Caco-2 (cell line): ENCODE results near the gene GP9. TPM values are rescaled to one million over a fixed set of nuclear protein-coding genes. Genes with fewer than 3 reads are reported as not detected.
A peak's percentile ranks its signal among the peaks of the same experiment; 100 is the strongest.

Source experiments
- BruUV-seq: library from RNA; stranded (reverse); fragments of 400-500 nt; replicated peaks from 2 replicates; lab custom pipeline; 2021; lab: Mats Ljungman, UMichigan
- CTCF ChIA-PET: fragments of 300-600 bp; sonication (Branson Sonifier 250); formaldehyde crosslinking; loops from one replicate; lab custom pipeline; 2022; ENCODE audit warnings: antibody characterized with exemption; lab: Charles Lee
- POLR2A ChIA-PET: fragments of 300-600 bp; sonication (Branson Sonifier 250); formaldehyde crosslinking; loops from one replicate; lab custom pipeline; 2022; ENCODE audit warnings: antibody characterized with exemption; lab: Charles Lee
- DNase-seq, 2 experiments: peaks; one replicate each; pipeline versions ENCODE4 v3.0.0 to v3.0.0-alpha.2; 2020 to 2022
- H3K27me3 ChIP-seq: replicated peaks from 2 replicates; pipeline ENCODE4 v1.6.0; 2011; ENCODE audit warnings: low read length; ENCODE audit not compliant: control insufficient read depth, insufficient read depth
- H3K36me3 ChIP-seq: 2 replicates; pipeline ENCODE4 v1.5.1; 2011; ENCODE audit warnings: low read length; ENCODE audit not compliant: control insufficient read depth, insufficient read depth
- H3K4me1 ChIP-seq: fragments of 250-450 bp; sonication (Bioruptor Pico); 2 replicates; pipeline ENCODE4 v1.5.1; 2020; ENCODE audit warnings: mild to moderate bottlenecking
- H3K4me3 ChIP-seq: 2 replicates; pipeline ENCODE4 v1.5.1; 2011; ENCODE audit warnings: low read depth, mild to moderate bottlenecking, control low read depth, low read length
- H3K9me3 ChIP-seq: fragments of 250-450 bp; sonication (Bioruptor Pico); 2 replicates; pipeline ENCODE4 v1.5.1; 2020; ENCODE audit warnings: mild to moderate bottlenecking, moderate library complexity
- H3K27ac Mint-ChIP-seq: one replicate; pipeline ENCODE4 v1.8.0; 2022; ENCODE audit warnings: mixed read lengths; ENCODE audit not compliant: unreplicated experiment
- H3K27me3 Mint-ChIP-seq: one replicate; pipeline ENCODE4 v1.8.0; 2022; ENCODE audit warnings: mixed read lengths; ENCODE audit not compliant: insufficient read depth, unreplicated experiment
- H3K36me3 Mint-ChIP-seq: one replicate; pipeline ENCODE4 v1.8.0; 2022; ENCODE audit warnings: mild to moderate bottlenecking, mixed read lengths; ENCODE audit not compliant: insufficient read depth, unreplicated experiment
- H3K4me1 Mint-ChIP-seq: one replicate; pipeline ENCODE4 v1.8.0; 2022; ENCODE audit warnings: low read depth, mixed read lengths; ENCODE audit not compliant: unreplicated experiment
- H3K4me3 Mint-ChIP-seq: one replicate; pipeline ENCODE4 v1.8.0; 2022; ENCODE audit warnings: mild to moderate bottlenecking, moderate library complexity, mixed read lengths; ENCODE audit not compliant: unreplicated experiment
- H3K9me3 Mint-ChIP-seq: one replicate; pipeline ENCODE4 v1.8.0; 2022; ENCODE audit warnings: mixed read lengths; ENCODE audit not compliant: unreplicated experiment
- intact Hi-C: fragments of 100-400 bp; cut with micrococcal nuclease; formaldehyde crosslinking; loops from one replicate; pipeline ENCODE4 v1.10.0; 2022; ENCODE audit not compliant: unreplicated experiment
- total RNA-seq: library from RNA; stranded (reverse); gene quantifications from 2 replicates; pipeline ENCODE4 v1.2.3, GENCODE V29; 2022
- TF ChIP-seq, protein P1 (sequence below), 2 experiments: fragments of 200-600 bp in 1 of 2; IDR thresholded peaks; 1 replicate in 1 of 2; 2 replicates in 1 of 2; pipeline versions ENCODE4 v1.5.1 to v1.8.0; 2011 to 2022; ENCODE audit warnings: antibody characterized with exemption in 1 of 2, control low read depth in 1 of 2, inconsistent platforms in 1 of 2, low read depth in 1 of 2, low read length in 1 of 2, mild to moderate bottlenecking in 1 of 2, moderate library complexity in 1 of 2; ENCODE audit not compliant: insufficient read depth in 1 of 2, severe bottlenecking in 1 of 2, unreplicated experiment in 1 of 2

The GP9 gene
- total RNA-seq, 1 experiment from 2014 or later: not detected

DNA sequence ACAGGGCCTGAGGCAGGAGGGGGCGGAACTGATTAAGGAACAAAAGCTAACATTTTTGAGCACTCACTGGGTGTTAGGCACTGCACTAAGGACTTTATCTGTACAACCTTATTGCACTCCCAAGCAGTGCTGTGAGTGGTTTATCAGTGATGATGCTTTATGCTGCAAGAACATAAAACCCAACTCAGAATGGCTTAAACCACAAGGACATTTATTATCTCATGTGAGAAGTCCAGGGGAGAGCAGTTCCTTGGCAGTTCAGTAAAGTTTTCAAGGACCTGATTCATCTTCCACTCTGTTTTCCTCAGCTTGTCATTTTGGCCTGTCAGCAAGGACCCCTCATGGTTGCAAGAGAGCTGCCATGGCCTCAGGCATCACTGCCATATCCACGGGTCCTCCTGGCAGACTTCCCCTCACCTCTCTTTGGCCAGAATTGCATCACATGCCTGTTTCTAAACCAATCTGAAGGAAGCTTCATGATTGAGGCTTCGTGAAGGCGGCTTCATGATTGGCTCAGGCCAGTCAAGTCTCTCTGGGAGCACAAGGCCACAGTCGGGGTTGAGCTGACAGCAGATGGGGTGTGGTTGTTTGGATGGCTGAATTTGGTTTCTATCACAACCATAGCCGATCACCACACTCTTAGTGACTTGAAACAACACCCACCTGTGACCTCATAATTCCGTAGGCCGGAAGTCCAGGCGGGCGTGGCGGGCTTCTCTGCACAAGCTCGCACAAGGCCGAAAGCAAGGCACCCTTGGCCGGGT lies 43.7 kb upstream of the GP9 start:
- H3K4me3 ChIP-seq: no peak overlapping the region
- H3K36me3 ChIP-seq: no peaks in the 10 kb centered on the region
- H3K9me3 Mint-ChIP-seq: no peaks in the 10 kb centered on the region
- ChIA-PET CTCF (interaction anchor here (0.7 to 1.7 kb wide), 6 partner anchors 10 to 105 kb away, joined by 3 to 17 read pairs (median 4); partner anchors contain the start of gene RAB43), POLR2A (no interaction called here)
- H3K4me1 Mint-ChIP-seq: no peaks in the 10 kb centered on the region
- H3K27ac Mint-ChIP-seq: peak overlapping the region; percentile 51
- intact Hi-C loops: loop anchor here (5.0 kb wide), 1 partner anchor 45 kb away; no protein-coding TSS in a partner anchor
- no peaks in the 10 kb centered on the region for H3K27me3 Mint-ChIP-seq
- H3K36me3 Mint-ChIP-seq: no peaks in the 10 kb centered on the region
- BruUV-seq: no TSS peak
- TF ChIP-seq, protein P1, sequence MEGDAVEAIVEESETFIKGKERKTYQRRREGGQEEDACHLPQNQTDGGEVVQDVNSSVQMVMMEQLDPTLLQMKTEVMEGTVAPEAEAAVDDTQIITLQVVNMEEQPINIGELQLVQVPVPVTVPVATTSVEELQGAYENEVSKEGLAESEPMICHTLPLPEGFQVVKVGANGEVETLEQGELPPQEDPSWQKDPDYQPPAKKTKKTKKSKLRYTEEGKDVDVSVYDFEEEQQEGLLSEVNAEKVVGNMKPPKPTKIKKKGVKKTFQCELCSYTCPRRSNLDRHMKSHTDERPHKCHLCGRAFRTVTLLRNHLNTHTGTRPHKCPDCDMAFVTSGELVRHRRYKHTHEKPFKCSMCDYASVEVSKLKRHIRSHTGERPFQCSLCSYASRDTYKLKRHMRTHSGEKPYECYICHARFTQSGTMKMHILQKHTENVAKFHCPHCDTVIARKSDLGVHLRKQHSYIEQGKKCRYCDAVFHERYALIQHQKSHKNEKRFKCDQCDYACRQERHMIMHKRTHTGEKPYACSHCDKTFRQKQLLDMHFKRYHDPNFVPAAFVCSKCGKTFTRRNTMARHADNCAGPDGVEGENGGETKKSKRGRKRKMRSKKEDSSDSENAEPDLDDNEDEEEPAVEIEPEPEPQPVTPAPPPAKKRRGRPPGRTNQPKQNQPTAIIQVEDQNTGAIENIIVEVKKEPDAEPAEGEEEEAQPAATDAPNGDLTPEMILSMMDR (IDR thresholded peaks at IDR 0.05; ENCODE audit: insufficient read depth in 1 of 2, low read depth in 1 of 2, low read length in 1 of 2, severe bottlenecking in 1 of 2, unreplicated experiment in 1 of 2): no peak
- H3K4me3 Mint-ChIP-seq: no peak overlapping the region
- H3K27me3 ChIP-seq: no peaks in the 10 kb centered on the region
- peaks cover 11% of the 10 kb centered on the region; the same call in 1 of the 2 replicates for H3K4me1 ChIP-seq
- DNase-seq: no peak
- no peaks in the 10 kb centered on the region for H3K9me3 ChIP-seq

GRCh38 chr3:129017484-129017899 lies 43.1 kb upstream of the GP9 start:
- no peak overlapping the region for H3K4me3 ChIP-seq
- no TSS peak for BruUV-seq
- intact Hi-C loops: loop anchor here (5.0 kb wide), 1 partner anchor 45 kb away; no protein-coding TSS in a partner anchor
- H3K9me3 ChIP-seq: no peaks in the 10 kb centered on the region
- Mint-ChIP-seq H3K4me3 (no peak overlapping the region), H3K27me3 (no peaks in the 10 kb centered on the region), H3K27ac (peak overlapping the region; percentile 51), H3K9me3 (no peaks in the 10 kb centered on the region), H3K4me1 (no peaks in the 10 kb centered on the region), H3K36me3 (no peaks in the 10 kb centered on the region)
- POLR2A ChIA-PET: no interaction called here
- CTCF ChIA-PET: interaction anchor here (1.1 to 1.5 kb wide), 2 partner anchors 18 to 104 kb away, joined by 3 to 4 read pairs; partner anchors contain the start of gene RAB43
- no peak for DNase-seq
- TF ChIP-seq, protein P1 (IDR thresholded peaks at IDR 0.05; ENCODE audit: insufficient read depth in 1 of 2, low read depth in 1 of 2, low read length in 1 of 2, severe bottlenecking in 1 of 2, unreplicated experiment in 1 of 2): no peak
- H3K27me3 ChIP-seq: no peaks in the 10 kb centered on the region
- H3K36me3 ChIP-seq: no peaks in the 10 kb centered on the region
- H3K4me1 ChIP-seq: peaks cover 11% of the 10 kb centered on the region; the same call in 1 of the 2 replicates

- H3K9me3 ChIP-seq: no peaks in the 10 kb centered on the region
- H3K9me3 Mint-ChIP-seq: no peaks in the 10 kb centered on the region
- POLR2A ChIA-PET: no interaction called here
- no peak overlapping the region for H3K4me3 ChIP-seq
- H3K36me3 ChIP-seq: no peaks in the 10 kb centered on the region
- H3K27me3 ChIP-seq: no peaks in the 10 kb centered on the region
- BruUV-seq: no TSS peak
- H3K36me3 Mint-ChIP-seq: no peaks in the 10 kb centered on the region
- no peaks in the 10 kb centered on the region for H3K27me3 Mint-ChIP-seq
- H3K4me3 Mint-ChIP-seq: no peak overlapping the region
- no peaks in the 10 kb centered on the region for H3K4me1 Mint-ChIP-seq
- H3K4me1 ChIP-seq: peaks cover 11% of the 10 kb centered on the region; the same call in 1 of the 2 replicates
- TF ChIP-seq, protein P1 (IDR thresholded peaks at IDR 0.05; ENCODE audit: insufficient read depth in 1 of 2, low read depth in 1 of 2, low read length in 1 of 2, severe bottlenecking in 1 of 2, unreplicated experiment in 1 of 2): no peak
- no peak overlapping the region for H3K27ac Mint-ChIP-seq
- CTCF ChIA-PET: interaction anchor here (0.9 kb wide), 1 partner anchor 9 kb away, joined by 3 read pairs; no protein-coding TSS in a partner anchor
- intact Hi-C loops: loop anchor here (5.0 kb wide), 1 partner anchor 46 kb away; no protein-coding TSS in a partner anchor
- DNase-seq: no peak
Observed at GRCh38 chr3:129018271-129018670, 42.3 kb upstream of the GP9 start.
